ENCODE results near the gene UBAP1L. TPM values are rescaled to one million over a fixed set of nuclear protein-coding genes. Genes with fewer than 3 reads are reported as not detected.

UBAP1L gene
- total RNA-seq, 1 donor from 2014 or later = 9.6 TPM

GRCh38 chr15:65092911-65093792, 21.8 kb downstream of the UBAP1L start:
- no peaks in the 10 kb centered on the region for H3K27me3 Mint-ChIP-seq
- H3K4me3 Mint-ChIP-seq = no peak overlapping the region
- intact Hi-C loops (cut with micrococcal nuclease) = no loop called here
- no peaks in the 10 kb centered on the region for H3K9me3 Mint-ChIP-seq
- ATAC-seq (ENCODE audit: low read depth) (no peak), DNase-seq (no peak)
- ChIA-PET CTCF (no interaction called here), POLR2A (no interaction called here)
- H3K4me1 Mint-ChIP-seq = no peaks in the 10 kb centered on the region
- no peak overlapping the region for H3K27ac Mint-ChIP-seq
- peaks cover 15% of the 10 kb centered on the region for H3K36me3 Mint-ChIP-seq (ENCODE audit: low read depth)
- TF ChIP-seq CTCF (IDR thresholded peaks at IDR 0.05) = no peak

GRCh38 chr15:65091946-65092770, 22.8 kb downstream of the UBAP1L start:
- Mint-ChIP-seq H3K27ac (no peak overlapping the region), H3K27me3 (no peaks in the 10 kb centered on the region), H3K36me3 (ENCODE audit: low read depth) (peaks cover 5% of the 10 kb centered on the region), H3K4me3 (no peak overlapping the region), H3K4me1 (no peaks in the 10 kb centered on the region), H3K9me3 (no peaks in the 10 kb centered on the region)
- CTCF ChIA-PET = no interaction called here
- POLR2A ChIA-PET = no interaction called here
- TF ChIP-seq CTCF (IDR thresholded peaks at IDR 0.05) = no peak
- DNase-seq (no peak), ATAC-seq (ENCODE audit: low read depth) (no peak)
- intact Hi-C loops (cut with micrococcal nuclease) = no loop called here

DNA sequence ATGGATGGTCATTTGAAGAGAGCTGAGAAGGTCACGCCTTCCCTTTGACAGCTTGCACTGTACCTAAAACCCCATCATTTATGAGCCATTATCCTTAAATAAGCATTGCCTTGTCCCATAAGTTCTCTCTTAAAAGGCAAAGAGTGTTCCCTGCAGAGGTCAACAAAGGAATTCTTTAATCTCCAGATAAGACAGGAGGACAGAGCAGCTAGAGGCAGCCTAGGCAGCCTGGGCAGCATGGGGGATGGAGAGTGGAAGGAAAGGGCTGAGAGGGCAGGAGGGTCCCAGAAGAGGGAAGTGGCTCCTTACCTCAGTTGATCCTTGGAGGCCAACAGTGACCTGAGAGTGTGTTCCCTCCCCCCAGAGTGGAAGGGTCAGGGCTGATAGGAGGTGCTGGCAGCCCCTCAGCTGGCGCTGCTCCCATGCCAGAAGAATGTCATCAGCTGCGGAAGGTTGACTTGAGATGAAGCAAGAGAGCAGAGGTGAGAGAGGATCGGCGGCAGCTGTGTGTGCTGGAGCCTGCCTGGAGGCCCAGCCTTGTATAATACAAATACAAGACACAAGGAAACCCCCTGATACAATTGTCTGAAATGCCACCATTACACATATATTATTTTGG, 25.7 kb downstream of the UBAP1L start:
- Mint-ChIP-seq H3K27ac (no peak overlapping the region), H3K9me3 (no peaks in the 10 kb centered on the region), H3K4me3 (no peak overlapping the region), H3K27me3 (peaks cover 4% of the 10 kb centered on the region), H3K36me3 (ENCODE audit: low read depth) (no peaks in the 10 kb centered on the region), H3K4me1 (no peaks in the 10 kb centered on the region)
- DNase-seq (no peak), ATAC-seq (ENCODE audit: low read depth) (no peak)
- intact Hi-C loops (cut with micrococcal nuclease) = no loop called here
- POLR2A ChIA-PET = no interaction called here
- TF ChIP-seq CTCF (IDR thresholded peaks at IDR 0.05) = no peak
- CTCF ChIA-PET = no interaction called here

DNA sequence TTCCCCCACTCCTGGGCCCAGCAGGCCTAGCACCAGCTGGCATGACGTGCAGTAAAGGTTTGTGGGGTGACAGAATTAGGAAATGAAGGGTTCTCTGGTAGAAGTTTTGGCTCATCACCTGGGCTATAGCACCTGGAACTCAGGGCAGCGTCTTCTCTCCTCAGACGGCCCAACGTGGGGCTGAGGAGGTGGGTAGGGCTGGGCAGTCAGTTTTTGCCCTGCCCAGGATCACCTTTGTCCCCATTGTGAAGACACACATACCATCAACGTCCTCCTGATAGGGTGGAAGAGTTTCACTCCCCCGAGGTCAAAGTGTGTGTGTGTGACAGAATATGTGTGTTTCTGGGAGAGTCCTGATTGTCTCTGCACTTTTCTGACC, 26.4 kb downstream of the UBAP1L start:
- DNase-seq (no peak), ATAC-seq (ENCODE audit: low read depth) (no peak)
- peaks cover 10% of the 10 kb centered on the region for H3K27me3 Mint-ChIP-seq
- no peaks in the 10 kb centered on the region for H3K36me3 Mint-ChIP-seq (ENCODE audit: low read depth)
- H3K27ac Mint-ChIP-seq = no peak overlapping the region
- ChIA-PET POLR2A (no interaction called here), CTCF (no interaction called here)
- no peak for TF ChIP-seq CTCF (IDR thresholded peaks at IDR 0.05)
- no peaks in the 10 kb centered on the region for H3K9me3 Mint-ChIP-seq
- H3K4me3 Mint-ChIP-seq = no peak overlapping the region
- H3K4me1 Mint-ChIP-seq = no peaks in the 10 kb centered on the region
- intact Hi-C loops (cut with micrococcal nuclease) = no loop called here
